Measurements from ENCODE around the gene LZTS3. TPM values are rescaled to one million over a fixed set of nuclear protein-coding genes. Genes with fewer than 3 reads are reported as not detected.
A peak's percentile ranks its signal among the peaks of the same experiment; 100 is the strongest.

The LZTS3 gene
- total and polyA plus RNA-seq, 10 of the 15 experiments (the other 5 are each of a cell fraction or from before 2014, with no cell fraction given): 0.03 to 0.90 (median 0.22) TPM

- H3K36me3 ChIP-seq (ENCODE audit: control insufficient read depth in 2 of 2, insufficient read depth in 2 of 2, low read length in 1 of 2): peaks cover 8 to 9% of the 10 kb centered on the region in 2 experiments; a peak in 3 of 4 replicates
- intact Hi-C loops (cut with micrococcal nuclease; ENCODE audit: unreplicated experiment) (loop anchor here (10.0 kb wide), 1 partner anchor 158 kb away; the partner anchor contains the start of genes GNRH2 and MRPS26), in situ Hi-C loops (cut with MboI) (no loop called here)
- H3K27ac ChIP-seq (ENCODE audit: control insufficient read depth, insufficient read depth): peak overlapping the region; percentile 90; the same call in 1 of the 2 replicates
- peak overlapping the region; percentile 94 for H3K9ac ChIP-seq (ENCODE audit: control insufficient read depth, insufficient read depth, low read length)
- no TSS peak for BruUV-seq (replicated peaks)
- ChIA-PET POLR2A (interaction anchor here (0.5 to 1.4 kb wide), 2 partner anchors 45 to 354 kb away, joined by 3 to 7 read pairs; no protein-coding TSS in a partner anchor), RAD21 (ENCODE audit: unreplicated experiment) (interaction anchor here (0.7 kb wide), 1 partner anchor 10 kb away, joined by 3 read pairs; no protein-coding TSS in a partner anchor), CTCF (interaction anchor here (1.0 to 1.6 kb wide), 3 partner anchors 16 to 85 kb away, joined by 3 to 7 read pairs (median 5); no protein-coding TSS in a partner anchor), SMC1A (ENCODE audit: uncharacterized antibody, unreplicated experiment) (interaction anchor here (1.1 kb wide), 1 partner anchor 15 kb away, joined by 5 read pairs; no protein-coding TSS in a partner anchor)
- peaks cover 22% of the 10 kb centered on the region for H3K79me2 ChIP-seq (ENCODE audit: control insufficient read depth, insufficient read depth, low read length)
- DNase-seq (ENCODE audit: low read depth, low spot score) (no peak), FAIRE-seq (no peak), ATAC-seq (no peak)
- no peaks in the 10 kb centered on the region for H3K9me3 ChIP-seq (replicated peaks; ENCODE audit: control insufficient read depth, insufficient read depth, low read length)
- 55% methylated on average over 9 of the region's 9 CpGs for WGBS (ENCODE audit: insufficient coverage, insufficient replicate concordance, low lambda C conversion rate, missing lambda C conversion rate)
- H3K4me2 ChIP-seq (ENCODE audit: control insufficient read depth, insufficient read depth): peak overlapping the region; percentile 89
- no peak for TF ChIP-seq CBX3 (IDR thresholded peaks at IDR 0.05; ENCODE audit: borderline replicate concordance, low read depth)
- TF ChIP-seq, protein P1, sequence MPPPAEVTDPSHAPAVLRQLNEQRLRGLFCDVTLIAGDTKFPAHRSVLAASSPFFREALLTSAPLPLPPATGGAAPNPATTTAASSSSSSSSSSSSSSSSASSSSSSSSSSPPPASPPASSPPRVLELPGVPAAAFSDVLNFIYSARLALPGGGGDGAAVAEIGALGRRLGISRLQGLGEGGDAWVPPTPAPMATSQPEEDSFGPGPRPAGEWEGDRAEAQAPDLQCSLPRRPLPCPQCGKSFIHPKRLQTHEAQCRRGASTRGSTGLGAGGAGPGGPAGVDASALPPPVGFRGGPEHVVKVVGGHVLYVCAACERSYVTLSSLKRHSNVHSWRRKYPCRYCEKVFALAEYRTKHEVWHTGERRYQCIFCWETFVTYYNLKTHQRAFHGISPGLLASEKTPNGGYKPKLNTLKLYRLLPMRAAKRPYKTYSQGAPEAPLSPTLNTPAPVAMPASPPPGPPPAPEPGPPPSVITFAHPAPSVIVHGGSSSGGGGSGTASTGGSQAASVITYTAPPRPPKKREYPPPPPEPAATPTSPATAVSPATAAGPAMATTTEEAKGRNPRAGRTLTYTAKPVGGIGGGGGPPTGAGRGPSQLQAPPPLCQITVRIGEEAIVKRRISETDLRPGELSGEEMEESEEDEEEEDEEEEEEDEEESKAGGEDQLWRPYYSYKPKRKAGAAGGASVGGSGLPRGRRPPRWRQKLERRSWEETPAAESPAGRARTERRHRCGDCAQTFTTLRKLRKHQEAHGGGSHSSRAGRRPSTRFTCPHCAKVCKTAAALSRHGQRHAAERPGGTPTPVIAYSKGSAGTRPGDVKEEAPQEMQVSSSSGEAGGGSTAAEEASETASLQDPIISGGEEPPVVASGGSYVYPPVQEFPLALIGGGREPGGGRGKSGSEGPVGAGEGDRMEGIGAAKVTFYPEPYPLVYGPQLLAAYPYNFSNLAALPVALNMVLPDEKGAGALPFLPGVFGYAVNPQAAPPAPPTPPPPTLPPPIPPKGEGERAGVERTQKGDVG (CRISPR knock-in tag; IDR thresholded peaks at IDR 0.05): no peak
- TF ChIP-seq NFIC (IDR thresholded peaks at IDR 0.05; ENCODE audit: low read depth, low read length): no peak
- no peak for TF ChIP-seq BACH1 (IDR thresholded peaks at IDR 0.05; ENCODE audit: borderline replicate concordance)
- TF ChIP-seq YY1 (IDR thresholded peaks at IDR 0.05; ENCODE audit: low read depth, low read length): no peak
- TF ChIP-seq IRF4 (IDR thresholded peaks at IDR 0.05; ENCODE audit: low read depth, low read length): no peak
- TF ChIP-seq IRF3 (IDR thresholded peaks at IDR 0.05): no peak
- no peak for TF ChIP-seq JUND (IDR thresholded peaks at IDR 0.05; ENCODE audit: low read depth, low read length)
- TF ChIP-seq POU2F2 (IDR thresholded peaks at IDR 0.05; ENCODE audit: borderline replicate concordance, low read depth, low read length): no peak
- TF ChIP-seq, protein P2, sequence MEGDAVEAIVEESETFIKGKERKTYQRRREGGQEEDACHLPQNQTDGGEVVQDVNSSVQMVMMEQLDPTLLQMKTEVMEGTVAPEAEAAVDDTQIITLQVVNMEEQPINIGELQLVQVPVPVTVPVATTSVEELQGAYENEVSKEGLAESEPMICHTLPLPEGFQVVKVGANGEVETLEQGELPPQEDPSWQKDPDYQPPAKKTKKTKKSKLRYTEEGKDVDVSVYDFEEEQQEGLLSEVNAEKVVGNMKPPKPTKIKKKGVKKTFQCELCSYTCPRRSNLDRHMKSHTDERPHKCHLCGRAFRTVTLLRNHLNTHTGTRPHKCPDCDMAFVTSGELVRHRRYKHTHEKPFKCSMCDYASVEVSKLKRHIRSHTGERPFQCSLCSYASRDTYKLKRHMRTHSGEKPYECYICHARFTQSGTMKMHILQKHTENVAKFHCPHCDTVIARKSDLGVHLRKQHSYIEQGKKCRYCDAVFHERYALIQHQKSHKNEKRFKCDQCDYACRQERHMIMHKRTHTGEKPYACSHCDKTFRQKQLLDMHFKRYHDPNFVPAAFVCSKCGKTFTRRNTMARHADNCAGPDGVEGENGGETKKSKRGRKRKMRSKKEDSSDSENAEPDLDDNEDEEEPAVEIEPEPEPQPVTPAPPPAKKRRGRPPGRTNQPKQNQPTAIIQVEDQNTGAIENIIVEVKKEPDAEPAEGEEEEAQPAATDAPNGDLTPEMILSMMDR (IDR thresholded peaks at IDR 0.05 in 2 of 3, conservative IDR thresholded peaks at IDR 0.05 in 1 of 3; ENCODE audit: control insufficient read depth in 2 of 3, extremely low read depth in 1 of 3, insufficient read depth in 1 of 3, low read depth in 3 of 3, low read length in 3 of 3): no peak
- no peak for TF ChIP-seq RAD51 (IDR thresholded peaks at IDR 0.05)
- no peak for TF ChIP-seq NBN (IDR thresholded peaks at IDR 0.05)
- peak overlapping the region; percentile 89 for H3K4me3 ChIP-seq
- peaks cover 4% of the 10 kb centered on the region for H3K4me1 ChIP-seq (ENCODE audit: control insufficient read depth, insufficient read depth, low read length)
- H4K20me1 ChIP-seq (ENCODE audit: control insufficient read depth, insufficient read depth): no peaks in the 10 kb centered on the region
- no peaks in the 10 kb centered on the region for H3K27me3 ChIP-seq (replicated peaks in 1 of 2; ENCODE audit: control insufficient read depth in 2 of 2, insufficient read depth in 2 of 2, low read length in 1 of 2)
- no peak overlapping the region for H2AFZ ChIP-seq (ENCODE audit: control insufficient read depth, low read depth, low read length)
Observed at GRCh38 chr20:3202965-3203314, 29.6 kb upstream of the LZTS3 start.
